Calu3 (cell line): ENCODE data around the gene CLEC12A. TPM values are rescaled to one million over a fixed set of nuclear protein-coding genes. Genes with fewer than 3 reads are reported as not detected.

Source experiments
- Bru-seq: library from RNA; stranded (reverse); fragments of 400-500 nt; gene quantifications from one replicate; lab custom pipeline; 2021; lab: Mats Ljungman, UMichigan
- BruChase-seq, 2 experiments: library from RNA; stranded (reverse); fragments of 400-500 nt; gene quantifications; one replicate each; lab custom pipeline; 2021; lab: Mats Ljungman, UMichigan
- BruUV-seq: library from RNA; stranded (reverse); fragments of 400-500 nt; replicated peaks from 2 replicates; lab custom pipeline; 2021; lab: Mats Ljungman, UMichigan
- CTCF ChIA-PET: fragments of 300-600 bp; sonication (Branson Sonifier 250); formaldehyde crosslinking; loops from one replicate; lab custom pipeline; 2022; ENCODE audit warnings: antibody characterized with exemption; lab: Charles Lee
- DNase-seq: peaks from one replicate; pipeline ENCODE4 v3.0.0; 2022
- H3K27ac Mint-ChIP-seq: one replicate; pipeline ENCODE4 v1.8.0; 2022; ENCODE audit warnings: mixed read lengths; ENCODE audit not compliant: unreplicated experiment
- H3K27me3 Mint-ChIP-seq: one replicate; pipeline ENCODE4 v1.8.0; 2022; ENCODE audit warnings: mixed read lengths; ENCODE audit not compliant: unreplicated experiment
- H3K36me3 Mint-ChIP-seq: one replicate; pipeline ENCODE4 v1.8.0; 2022; ENCODE audit warnings: mild to moderate bottlenecking, moderate library complexity, mixed read lengths; ENCODE audit not compliant: insufficient read depth, unreplicated experiment
- H3K4me1 Mint-ChIP-seq: one replicate; pipeline ENCODE4 v1.8.0; 2022; ENCODE audit warnings: mild to moderate bottlenecking, low read depth, mixed read lengths; ENCODE audit not compliant: unreplicated experiment
- H3K4me3 Mint-ChIP-seq: one replicate; pipeline ENCODE4 v1.8.0; 2022; ENCODE audit warnings: mild to moderate bottlenecking, low read depth, moderate library complexity, mixed read lengths; ENCODE audit not compliant: unreplicated experiment
- H3K9me3 Mint-ChIP-seq: one replicate; pipeline ENCODE4 v1.8.0; 2022; ENCODE audit warnings: low read depth, mixed read lengths; ENCODE audit not compliant: unreplicated experiment
- CTCF ChIP-seq: fragments of 200-600 bp; IDR thresholded peaks from one replicate; pipeline ENCODE4 v1.8.0; 2022; ENCODE audit warnings: antibody characterized with exemption; ENCODE audit not compliant: unreplicated experiment
- intact Hi-C: fragments of 100-400 bp; cut with micrococcal nuclease; formaldehyde crosslinking; loops from one replicate; pipeline ENCODE4 v1.10.0; 2022; ENCODE audit not compliant: unreplicated experiment
- long read RNA-seq: library from polyadenylated mRNA; stranded (forward); transcript quantifications from one replicate; pipeline ENCODE4 v2.0.0, GENCODE V29; 2022
- total RNA-seq: library from RNA; stranded (reverse); gene quantifications from 2 replicates; pipeline ENCODE4 v1.2.3, GENCODE V29; 2022

CLEC12A gene
- total RNA-seq (not detected in 2 replicates), Bru-seq, nascent RNA (not detected), BruChase-seq, experiment 1, labeled RNA remaining after a 6-hour chase (percentile 3 among the genes with signal in this experiment), BruChase-seq, experiment 2, labeled RNA remaining after a 2-hour chase (percentile 3 among the genes with signal in this experiment)
- long read RNA-seq, partial matches to known transcripts = 0 of 3 reads
- long read RNA-seq, other reads (novel, unspliced or antisense) = 3 of 3 reads

- intact Hi-C loops = no loop called here
- CTCF ChIA-PET = no interaction called here
- no TSS peak for BruUV-seq
- H3K27me3 Mint-ChIP-seq = peaks cover 27% of the 10 kb centered on the region
- H3K27ac Mint-ChIP-seq = no peak within 1 kb of the TSS
- no peak for DNase-seq
- H3K4me3 Mint-ChIP-seq = no peak within 1 kb of the TSS
- TF ChIP-seq CTCF = no peak
- H3K36me3 Mint-ChIP-seq = no peaks in the 10 kb centered on the region
- H3K9me3 Mint-ChIP-seq = no peaks in the 10 kb centered on the region
- no peaks in the 10 kb centered on the region for H3K4me1 Mint-ChIP-seq
Measured at GRCh38 chr12:9971181-9971580, at the start of gene CLEC12A. TSS of gene CLEC12A (plus strand) at chr12:9971409. CDS start at chr12:9971597, 188 bp downstream.

GRCh38 chr12:9922429-9922828 is 48.8 kb upstream of the CLEC12A start:
- BruUV-seq = no TSS peak
- H3K27ac Mint-ChIP-seq = no peak overlapping the region
- no peak for DNase-seq
- no peaks in the 10 kb centered on the region for H3K4me1 Mint-ChIP-seq
- intact Hi-C loops = no loop called here
- no peaks in the 10 kb centered on the region for H3K9me3 Mint-ChIP-seq
- CTCF ChIA-PET = interaction anchor here (0.8 kb wide), 1 partner anchor 180 kb away, joined by 3 read pairs; no protein-coding TSS in a partner anchor
- no peak for TF ChIP-seq CTCF
- H3K36me3 Mint-ChIP-seq = no peaks in the 10 kb centered on the region
- H3K27me3 Mint-ChIP-seq = peaks cover 33% of the 10 kb centered on the region
- no peak overlapping the region for H3K4me3 Mint-ChIP-seq

GRCh38 chr12:9925705-9926393 is 45.4 kb upstream of the CLEC12A start:
- peak; percentile 13 for TF ChIP-seq CTCF
- BruUV-seq = no TSS peak
- H3K9me3 Mint-ChIP-seq = no peaks in the 10 kb centered on the region
- intact Hi-C loops = loop anchor here (1.0 kb wide), 2 partner anchors 112 to 178 kb away; no protein-coding TSS in a partner anchor
- H3K27ac Mint-ChIP-seq = no peak overlapping the region
- CTCF ChIA-PET = interaction anchor here (0.8 kb wide), 1 partner anchor 176 kb away, joined by 3 read pairs; no protein-coding TSS in a partner anchor
- no peaks in the 10 kb centered on the region for H3K36me3 Mint-ChIP-seq
- H3K27me3 Mint-ChIP-seq = peaks cover 4% of the 10 kb centered on the region
- H3K4me3 Mint-ChIP-seq = peak overlapping the region; percentile 47
- DNase-seq = peak; percentile 5
- no peaks in the 10 kb centered on the region for H3K4me1 Mint-ChIP-seq

DNA sequence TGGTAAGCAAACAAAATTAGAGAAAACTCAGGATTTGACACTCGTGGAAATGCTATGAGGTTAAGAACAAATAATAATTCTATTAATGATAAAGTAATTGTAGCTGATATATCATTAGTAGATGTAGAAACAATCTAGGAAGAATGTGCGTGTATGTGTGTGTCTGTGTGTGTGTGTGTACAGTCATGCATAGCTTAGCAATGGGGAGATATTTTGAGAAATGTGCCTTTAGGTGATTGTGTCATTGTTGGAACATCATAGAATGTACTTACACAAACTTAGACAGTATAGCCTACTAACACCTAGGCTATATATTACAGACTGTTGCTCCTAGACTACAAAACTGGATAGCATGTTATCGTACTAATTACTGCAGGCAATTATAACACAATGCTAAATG is 44.3 kb upstream of the CLEC12A start:
- CTCF ChIA-PET = interaction anchor here (1.0 to 1.1 kb wide), 2 partner anchors 13 to 113 kb away, joined by 3 read pairs; no protein-coding TSS in a partner anchor
- Mint-ChIP-seq H3K4me3 (no peak overlapping the region), H3K4me1 (no peaks in the 10 kb centered on the region), H3K27me3 (no peaks in the 10 kb centered on the region), H3K27ac (no peak overlapping the region), H3K36me3 (no peaks in the 10 kb centered on the region), H3K9me3 (no peaks in the 10 kb centered on the region)
- intact Hi-C loops = no loop called here
- TF ChIP-seq CTCF = no peak
- no peak for DNase-seq
- no TSS peak for BruUV-seq
